Activated CD8-positive, alpha-beta T cell treated with anti-CD3 and anti-CD28 coated beads for 36 hours (primary cell): ENCODE measurements around the gene MSMO1. TPM values are rescaled to one million over a fixed set of nuclear protein-coding genes. Genes with fewer than 3 reads are reported as not detected.

Source experiments
- ATAC-seq: fragments of 200-7000 bp; cut with Tn5 transposase; one replicate; pipeline ENCODE4 v1.10.0; 2021; ENCODE audit warnings: mild to moderate bottlenecking, moderate library complexity
- CTCF ChIA-PET: fragments of 350-600 bp; sonication (Branson Sonifier 250); formaldehyde crosslinking; loops from one replicate; lab custom pipeline; 2021; ENCODE audit warnings: antibody characterized with exemption; lab: Charles Lee
- POLR2A ChIA-PET: fragments of 350-600 bp; sonication (Branson Sonifier 250); formaldehyde crosslinking; loops from one replicate; lab custom pipeline; 2021; ENCODE audit warnings: antibody characterized with exemption; lab: Charles Lee
- DNase-seq: peaks from one replicate; pipeline ENCODE4 v3.0.0-alpha.2; 2020
- H3K27ac Mint-ChIP-seq: one replicate; pipeline ENCODE4 v1.8.0; 2021; ENCODE audit warnings: mild to moderate bottlenecking, mixed read lengths
- H3K27me3 Mint-ChIP-seq: one replicate; pipeline ENCODE4 v1.8.0; 2021; ENCODE audit warnings: mixed read lengths
- H3K36me3 Mint-ChIP-seq: one replicate; pipeline ENCODE4 v1.8.0; 2021; ENCODE audit warnings: low read depth, mixed read lengths
- H3K4me1 Mint-ChIP-seq: one replicate; pipeline ENCODE4 v1.8.0; 2021; ENCODE audit warnings: low read depth, mixed read lengths
- H3K4me3 Mint-ChIP-seq: one replicate; pipeline ENCODE4 v1.8.0; 2021; ENCODE audit warnings: mild to moderate bottlenecking, moderate library complexity, mixed read lengths
- H3K9me3 Mint-ChIP-seq: one replicate; pipeline ENCODE4 v1.8.0; 2021; ENCODE audit warnings: mixed read lengths
- intact Hi-C: fragments of 100-400 bp; cut with micrococcal nuclease; formaldehyde crosslinking; loops from one replicate; pipeline ENCODE4 v1.10.0; 2022
- total RNA-seq, 2 experiments: library from RNA; stranded (reverse); gene quantifications; one replicate each; pipeline ENCODE4 v1.2.3, GENCODE V29; 2021
- TF ChIP-seq, protein P1 (sequence below): fragments of 200-600 bp; IDR thresholded peaks from one replicate; pipeline ENCODE4 v1.8.0; 2022; ENCODE audit warnings: antibody characterized with exemption, mild to moderate bottlenecking

The MSMO1 gene
- total RNA-seq, 2 experiments from 2014 or later, result 42.3 to 43.2 TPM

DNA sequence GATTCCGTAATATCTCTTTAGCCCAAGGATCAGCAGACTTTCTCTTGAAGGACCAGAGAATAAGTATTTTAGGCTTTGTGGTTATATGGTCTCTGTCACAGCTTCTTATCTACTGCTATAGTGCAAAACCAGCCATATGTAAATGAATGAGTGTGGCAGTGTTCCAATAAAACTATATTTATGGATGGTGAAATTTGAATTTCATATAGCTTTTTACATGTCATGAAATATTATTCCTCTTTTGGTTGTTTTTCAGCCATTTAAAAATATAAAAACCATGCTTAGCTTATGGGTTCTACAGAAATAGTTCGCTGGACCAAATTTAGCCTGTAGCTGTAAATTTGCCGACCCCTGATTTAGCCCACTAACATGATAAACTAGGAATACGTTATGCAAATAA lies 18.0 kb upstream of the MSMO1 start:
- H3K4me1 Mint-ChIP-seq, result no peaks in the 10 kb centered on the region
- peaks cover 31% of the 10 kb centered on the region for H3K36me3 Mint-ChIP-seq
- DNase-seq (no peak), ATAC-seq (no peak)
- TF ChIP-seq, protein P1, sequence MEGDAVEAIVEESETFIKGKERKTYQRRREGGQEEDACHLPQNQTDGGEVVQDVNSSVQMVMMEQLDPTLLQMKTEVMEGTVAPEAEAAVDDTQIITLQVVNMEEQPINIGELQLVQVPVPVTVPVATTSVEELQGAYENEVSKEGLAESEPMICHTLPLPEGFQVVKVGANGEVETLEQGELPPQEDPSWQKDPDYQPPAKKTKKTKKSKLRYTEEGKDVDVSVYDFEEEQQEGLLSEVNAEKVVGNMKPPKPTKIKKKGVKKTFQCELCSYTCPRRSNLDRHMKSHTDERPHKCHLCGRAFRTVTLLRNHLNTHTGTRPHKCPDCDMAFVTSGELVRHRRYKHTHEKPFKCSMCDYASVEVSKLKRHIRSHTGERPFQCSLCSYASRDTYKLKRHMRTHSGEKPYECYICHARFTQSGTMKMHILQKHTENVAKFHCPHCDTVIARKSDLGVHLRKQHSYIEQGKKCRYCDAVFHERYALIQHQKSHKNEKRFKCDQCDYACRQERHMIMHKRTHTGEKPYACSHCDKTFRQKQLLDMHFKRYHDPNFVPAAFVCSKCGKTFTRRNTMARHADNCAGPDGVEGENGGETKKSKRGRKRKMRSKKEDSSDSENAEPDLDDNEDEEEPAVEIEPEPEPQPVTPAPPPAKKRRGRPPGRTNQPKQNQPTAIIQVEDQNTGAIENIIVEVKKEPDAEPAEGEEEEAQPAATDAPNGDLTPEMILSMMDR, result no peak
- ChIA-PET CTCF (interaction anchor here (0.9 to 1.0 kb wide), 2 partner anchors 42 to 178 kb away, joined by 3 read pairs; no protein-coding TSS in a partner anchor), POLR2A (no interaction called here)
- no peaks in the 10 kb centered on the region for H3K9me3 Mint-ChIP-seq
- no peak overlapping the region for H3K4me3 Mint-ChIP-seq
- intact Hi-C loops, result no loop called here
- H3K27me3 Mint-ChIP-seq, result no peaks in the 10 kb centered on the region
- no peak overlapping the region for H3K27ac Mint-ChIP-seq

DNA sequence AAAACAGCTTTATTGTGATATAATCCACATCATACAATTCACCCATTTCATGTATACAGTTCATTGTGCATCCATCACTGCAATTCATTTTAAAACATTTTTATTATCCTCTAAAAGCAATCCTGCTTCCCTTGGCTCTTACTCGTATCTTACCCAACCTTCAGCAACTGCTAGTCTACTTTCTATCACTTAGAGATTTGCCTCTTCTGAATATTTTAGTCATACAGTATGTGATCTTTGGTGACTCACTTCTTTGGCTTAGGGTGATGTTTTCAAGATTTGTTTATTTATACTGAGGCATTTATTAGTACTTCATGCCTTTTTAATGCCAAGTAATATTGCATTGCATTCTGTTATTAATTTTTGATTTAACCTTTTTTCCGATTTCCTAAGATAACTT lies 15.0 kb upstream of the MSMO1 start:
- ATAC-seq (no peak), DNase-seq (no peak)
- H3K27me3 Mint-ChIP-seq, result no peaks in the 10 kb centered on the region
- intact Hi-C loops, result no loop called here
- ChIA-PET CTCF (interaction anchor here (1.4 to 1.5 kb wide), 2 partner anchors 15 to 181 kb away, joined by 4 read pairs; no protein-coding TSS in a partner anchor), POLR2A (no interaction called here)
- H3K36me3 Mint-ChIP-seq, result peaks cover 25% of the 10 kb centered on the region
- TF ChIP-seq, protein P1, result no peak
- H3K4me3 Mint-ChIP-seq, result no peak overlapping the region
- no peaks in the 10 kb centered on the region for H3K4me1 Mint-ChIP-seq
- no peaks in the 10 kb centered on the region for H3K9me3 Mint-ChIP-seq
- no peak overlapping the region for H3K27ac Mint-ChIP-seq

DNA sequence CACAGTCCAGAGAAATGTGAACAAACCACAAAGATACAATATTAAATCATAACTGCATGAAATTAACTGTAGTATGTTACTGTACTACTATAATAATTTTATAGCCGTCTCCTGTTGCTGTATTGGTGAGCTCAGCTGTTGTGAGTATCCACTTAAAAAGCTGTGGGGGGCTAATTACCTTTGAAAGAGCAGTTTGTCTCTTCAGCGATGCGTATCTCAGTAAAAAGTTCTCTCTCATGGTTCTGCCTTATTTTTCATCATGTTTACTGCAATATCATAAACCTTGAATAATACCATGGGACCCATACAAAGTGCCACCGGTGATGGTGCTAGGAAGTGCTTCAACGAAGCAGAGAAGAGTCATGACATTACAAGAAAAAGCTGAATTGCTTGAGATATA lies 8.4 kb upstream of the MSMO1 start:
- ATAC-seq (no peak), DNase-seq (no peak)
- H3K4me3 Mint-ChIP-seq, result no peak overlapping the region
- no peaks in the 10 kb centered on the region for H3K27me3 Mint-ChIP-seq
- TF ChIP-seq, protein P1, result no peak
- H3K36me3 Mint-ChIP-seq, result peaks cover 7% of the 10 kb centered on the region
- no peak overlapping the region for H3K27ac Mint-ChIP-seq
- H3K4me1 Mint-ChIP-seq, result no peaks in the 10 kb centered on the region
- no peaks in the 10 kb centered on the region for H3K9me3 Mint-ChIP-seq
- intact Hi-C loops, result no loop called here
- CTCF ChIA-PET, result no interaction called here
- POLR2A ChIA-PET, result no interaction called here

DNA sequence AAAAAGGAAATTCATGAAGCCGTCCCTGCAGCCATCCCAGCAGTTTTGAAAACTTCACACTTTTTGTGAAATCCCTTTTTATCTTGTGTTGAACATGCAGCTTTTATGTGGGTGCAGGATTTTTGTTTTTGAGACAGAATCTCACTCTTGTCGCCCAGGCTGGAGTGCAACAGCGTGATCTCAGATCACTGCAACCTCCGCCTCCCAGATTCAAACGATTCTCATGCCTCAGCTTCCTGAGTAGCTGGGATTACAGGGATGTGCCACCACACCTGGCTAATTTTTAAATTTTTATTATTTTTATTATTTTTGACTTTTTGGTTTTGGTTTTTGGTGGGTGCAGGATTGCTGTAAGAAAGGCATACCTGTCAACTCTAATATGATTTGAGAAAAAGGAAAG lies 8.0 kb upstream of the MSMO1 start:
- Mint-ChIP-seq H3K36me3 (peaks cover 3% of the 10 kb centered on the region), H3K27ac (no peak overlapping the region), H3K4me1 (no peaks in the 10 kb centered on the region), H3K4me3 (no peak overlapping the region), H3K9me3 (no peaks in the 10 kb centered on the region), H3K27me3 (no peaks in the 10 kb centered on the region)
- DNase-seq (no peak), ATAC-seq (no peak)
- CTCF ChIA-PET, result interaction anchor here (1.1 to 1.7 kb wide), 2 partner anchors 8 to 188 kb away, joined by 4 to 5 read pairs; no protein-coding TSS in a partner anchor
- POLR2A ChIA-PET, result no interaction called here
- intact Hi-C loops, result no loop called here
- TF ChIP-seq, protein P1, result no peak

DNA sequence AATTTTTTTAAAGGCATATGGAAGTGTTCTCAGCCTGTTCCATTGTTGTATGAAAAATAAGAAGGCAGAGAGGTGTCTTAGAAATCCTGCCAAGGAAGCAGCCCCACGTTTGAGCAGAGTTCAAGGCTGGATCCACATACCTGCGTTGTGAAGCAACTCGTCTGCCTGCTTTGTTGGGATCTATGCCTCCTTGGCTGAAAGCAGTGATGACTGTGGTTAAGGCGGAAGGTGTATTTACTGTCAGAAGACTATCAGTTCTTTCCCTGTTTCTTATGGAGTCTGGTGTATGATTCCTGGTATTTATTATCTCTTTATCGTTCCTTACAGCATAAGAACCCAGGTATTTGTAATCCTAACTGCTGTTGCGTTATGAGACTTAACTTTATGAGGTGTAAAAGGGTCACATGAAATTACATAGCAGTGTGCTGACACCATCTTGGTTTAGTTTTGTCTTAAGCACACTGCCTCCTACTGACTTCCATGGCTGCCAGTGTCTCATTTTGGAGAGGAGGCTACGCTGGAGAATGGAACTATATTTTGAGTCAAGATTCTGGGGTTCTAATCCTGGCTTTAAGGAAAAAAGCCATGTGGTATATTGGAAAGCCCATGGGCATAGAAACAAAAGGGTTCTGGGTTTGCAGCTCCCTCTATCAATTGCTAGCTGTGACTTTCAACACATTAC lies 3.1 kb upstream of the MSMO1 start:
- H3K36me3 Mint-ChIP-seq, result no peaks in the 10 kb centered on the region

More for the DNA sequence above, 3.1 kb upstream of the MSMO1 start:
- H3K27me3 Mint-ChIP-seq, result no peaks in the 10 kb centered on the region
- intact Hi-C loops, result no loop called here
- H3K9me3 Mint-ChIP-seq, result no peaks in the 10 kb centered on the region
- H3K4me1 Mint-ChIP-seq, result peaks cover 15% of the 10 kb centered on the region
- DNase-seq (no peak), ATAC-seq (no peak)
- ChIA-PET CTCF (interaction anchor here (1.1 to 1.5 kb wide), 2 partner anchors 193 to 212 kb away, joined by 3 read pairs; partner anchors contain the start of gene TMEM192), POLR2A (interaction anchor here (1.0 to 1.2 kb wide), 3 partner anchors 9 to 211 kb away, joined by 3 to 5 read pairs (median 4); partner anchors contain the start of gene TMEM192)
- H3K4me3 Mint-ChIP-seq, result no peak overlapping the region
- no peak overlapping the region for H3K27ac Mint-ChIP-seq
- TF ChIP-seq, protein P1, result no peak
